GM12878 (cell line): ENCODE results near the gene STRIP2. TPM values are rescaled to one million over a fixed set of nuclear protein-coding genes. Genes with fewer than 3 reads are reported as not detected.

ENCODE experiments used
- ATAC-seq: fragments of 200-7000 bp; cut with Tn5 transposase; 3 replicates; pipeline ENCODE4 v1.9.1; 2020; ENCODE audit warnings: mild to moderate bottlenecking, moderate library complexity
- BruUV-seq: library from RNA; stranded (reverse); fragments of 400-500 nt; replicated peaks from 2 replicates; lab custom pipeline; 2021; lab: Mats Ljungman, UMichigan
- CTCF ChIA-PET: fragments of 300-600 bp; sonication (Branson Sonifier 250); formaldehyde crosslinking; extraction: SDS; loops from one replicate; lab custom pipeline; 2021; ENCODE audit warnings: inconsistent platforms; lab: Yijun Ruan, JAX
- POLR2A ChIA-PET: fragments of 350-600 bp; formaldehyde crosslinking; extraction: SDS; loops from one replicate; lab custom pipeline; 2021; ENCODE audit warnings: inconsistent platforms; lab: Charles Lee
- RAD21 ChIA-PET: fragments of 300-600 bp; sonication (Branson Sonifier 250); formaldehyde crosslinking; loops from one replicate; lab custom pipeline; 2023; ENCODE audit warnings: antibody characterized with exemption; ENCODE audit not compliant: unreplicated experiment; lab: Charles Lee
- SMC1A ChIA-PET: fragments of 300-600 bp; sonication (Branson Sonifier 250); formaldehyde crosslinking; loops from one replicate; lab custom pipeline; 2023; ENCODE audit not compliant: unreplicated experiment, uncharacterized antibody; lab: Charles Lee
- DNase-seq: peaks from one replicate; pipeline ENCODE4 v3.0.0-alpha.2; 2011; ENCODE audit warnings: low read depth, low spot score
- FAIRE-seq: peaks from 3 replicates; lab custom pipeline; 2011; peaks lifted over from hg19 to GRCh38; lab: Jason Lieb, UNC
- H2AFZ ChIP-seq: 2 replicates; pipeline ENCODE4 v1.6.0; 2011; ENCODE audit warnings: low read depth, low read length, control low read depth; ENCODE audit not compliant: control insufficient read depth
- H3K27ac ChIP-seq: 2 replicates; pipeline ENCODE4 v1.5.1; 2011; ENCODE audit warnings: control low read depth; ENCODE audit not compliant: control insufficient read depth, insufficient read depth
- H3K27me3 ChIP-seq, 2 experiments: replicated peaks in 1 of 2; 2 replicates each; pipeline versions ENCODE4 v1.6.0 to v1.6.1; 2011; ENCODE audit warnings: low read length in 1 of 2; ENCODE audit not compliant: control insufficient read depth in 2 of 2, insufficient read depth in 2 of 2
- H3K36me3 ChIP-seq, 2 experiments: 2 replicates each; pipeline ENCODE4 v1.5.1; 2011; ENCODE audit warnings: low read length in 1 of 2; ENCODE audit not compliant: control insufficient read depth in 2 of 2, insufficient read depth in 2 of 2
- H3K4me1 ChIP-seq: 2 replicates; pipeline ENCODE4 v1.6.1; 2011; ENCODE audit warnings: mild to moderate bottlenecking, low read length, moderate library complexity, mixed read lengths; ENCODE audit not compliant: control insufficient read depth, insufficient read depth
- H3K4me2 ChIP-seq: 2 replicates; pipeline ENCODE4 v1.6.0; 2011; ENCODE audit warnings: control low read depth; ENCODE audit not compliant: control insufficient read depth, insufficient read depth
- H3K4me3 ChIP-seq: fragments of 200-600 bp; sonication (generic); 2 replicates; pipeline ENCODE4 v1.5.1; 2016
- H3K79me2 ChIP-seq: 2 replicates; pipeline ENCODE4 v1.6.0; 2011; ENCODE audit warnings: low read length; ENCODE audit not compliant: control insufficient read depth, insufficient read depth
- H3K9ac ChIP-seq: 2 replicates; pipeline ENCODE4 v1.8.0; 2011; ENCODE audit warnings: low read length, control low read depth, mixed read lengths; ENCODE audit not compliant: control insufficient read depth, insufficient read depth
- H3K9me3 ChIP-seq: replicated peaks from 3 replicates; pipeline ENCODE4 v1.5.1; 2011; ENCODE audit warnings: mild to moderate bottlenecking, low read length; ENCODE audit not compliant: control insufficient read depth, insufficient read depth
- H4K20me1 ChIP-seq: 2 replicates; pipeline ENCODE4 v1.6.0; 2011; ENCODE audit not compliant: control insufficient read depth, insufficient read depth
- CBX5 ChIP-seq: sonication (generic); IDR thresholded peaks from 2 replicates; pipeline ENCODE4 v1.6.1; 2016; ENCODE audit warnings: low read depth, moderate library complexity, mild to moderate bottlenecking, inconsistent platforms
- GABPA ChIP-seq: IDR thresholded peaks from 2 replicates; pipeline ENCODE4 v1.6.1; 2014; ENCODE audit warnings: antibody characterized with exemption, low read depth, mild to moderate bottlenecking, inconsistent platforms
- GATAD2B ChIP-seq: fragments of 450-650 bp; conservative IDR thresholded peaks from 2 replicates; pipeline ENCODE4 v1.6.1; 2017; ENCODE audit warnings: low read depth, mild to moderate bottlenecking, moderate library complexity
- IRF3 ChIP-seq: fragments of 450-650 bp; IDR thresholded peaks from 2 replicates; pipeline ENCODE4 v1.6.1; 2014; ENCODE audit warnings: mild to moderate bottlenecking
- KLF5 ChIP-seq: fragments of 450-650 bp; IDR thresholded peaks from 2 replicates; pipeline ENCODE4 v1.6.1; 2014; ENCODE audit warnings: mild to moderate bottlenecking; ENCODE audit not compliant: partially characterized antibody
- MYC ChIP-seq: IDR thresholded peaks from 2 replicates; pipeline ENCODE4 v1.6.1; 2011; ENCODE audit warnings: mild to moderate bottlenecking, low read length, moderate library complexity, inconsistent platforms; ENCODE audit not compliant: insufficient read depth, insufficient replicate concordance, insufficient read length, severe bottlenecking
- POLR2AphosphoS2 ChIP-seq: IDR thresholded peaks from 2 replicates; pipeline ENCODE4 v1.6.1; 2011; ENCODE audit warnings: low read depth, mild to moderate bottlenecking, low read length, improper control_type of control experiment, moderate library complexity
- STAT1 ChIP-seq: fragments of 450-650 bp; conservative IDR thresholded peaks from 2 replicates; pipeline ENCODE4 v1.6.1; 2014; ENCODE audit warnings: antibody characterized with exemption, mild to moderate bottlenecking
- TARDBP ChIP-seq: IDR thresholded peaks from 2 replicates; pipeline ENCODE4 v1.6.1; 2016; ENCODE audit warnings: borderline replicate concordance
- USF2 ChIP-seq: IDR thresholded peaks from 2 replicates; pipeline ENCODE4 v1.6.1; 2011; ENCODE audit warnings: low read depth, low read length, improper control_type of control experiment, borderline replicate concordance
- WRNIP1 ChIP-seq: IDR thresholded peaks from 2 replicates; pipeline ENCODE4 v1.6.1; 2011; ENCODE audit warnings: low read depth, low read length, improper control_type of control experiment, borderline replicate concordance
- YY1 ChIP-seq: IDR thresholded peaks from 2 replicates; pipeline ENCODE4 v1.6.1; 2011; ENCODE audit warnings: low read depth, mild to moderate bottlenecking, low read length
- ZNF24 ChIP-seq: fragments of 450-650 bp; IDR thresholded peaks from 2 replicates; pipeline ENCODE4 v1.6.1; 2017; ENCODE audit warnings: antibody characterized with exemption, mild to moderate bottlenecking
- ZNF622 ChIP-seq: fragments of 450-650 bp; IDR thresholded peaks from 2 replicates; pipeline ENCODE4 v1.6.1; 2017; ENCODE audit warnings: mild to moderate bottlenecking, inconsistent platforms
- WGBS: methylation state at CpG from one replicate; pipeline ENCODE4 v1.1.6; 2016; ENCODE audit warnings: low lambda C conversion rate; ENCODE audit not compliant: insufficient replicate concordance, insufficient coverage; ENCODE audit errors: missing lambda C conversion rate; 5-methylcytosine and 5-hydroxymethylcytosine counted together
- in situ Hi-C: fragments of 300-500 bp; cut with MboI; formaldehyde crosslinking; loops from 9 replicates; pipeline ENCODE4 v1.14.3; 2018; ENCODE audit warnings: mixed read lengths
- intact Hi-C: fragments of 100-400 bp; cut with micrococcal nuclease; formaldehyde crosslinking; loops from one replicate; pipeline ENCODE4 v1.14.2; 2022; ENCODE audit not compliant: unreplicated experiment
- polyA plus RNA-seq, 11 experiments: library from polyadenylated mRNA; depleted of rRNA in 4 of 11; unstranded in 6 of 11; stranded (reverse) in 5 of 11; fragments of >200 nt; fragmentation: Nextera tagmentation in 4 of 11; fragmentation: Illumina TruSeq in 1 of 11; extraction: Ambion mirVana in 4 of 11; extraction: Trizol in 1 of 11; gene quantifications; 1 replicate in 1 of 11; 2 replicates in 10 of 11; pipeline versions ENCODE4 v1.2.1 to v1.2.3, GENCODE V29; 2011 to 2016; ENCODE audit warnings: inconsistent platforms in 2 of 11, missing spikeins in 2 of 11, low read depth in 1 of 11
- total RNA-seq, 4 experiments: library from RNA; depleted of rRNA in 3 of 4; stranded (reverse); fragments of >200 nt in 3 of 4; fragmentation: Illumina TruSeq in 1 of 4; extraction: Trizol in 1 of 4; gene quantifications; 2 replicates each; pipeline versions ENCODE4 v1.2.1 to v1.2.3, GENCODE V29; 2013 to 2021
- TF ChIP-seq, protein P1 (sequence below): fragments of 450-650 bp; formaldehyde crosslinking; IDR thresholded peaks from 2 replicates; pipeline ENCODE4 v1.4.0; 2022; ENCODE audit warnings: mild to moderate bottlenecking, moderate library complexity

The STRIP2 gene
- total and polyA plus RNA-seq, 10 of the 15 experiments (the other 5 are each of a cell fraction or from before 2014, with no cell fraction given) = 0.48 to 5.8 (median 1.8) TPM

- TF ChIP-seq, protein P1, sequence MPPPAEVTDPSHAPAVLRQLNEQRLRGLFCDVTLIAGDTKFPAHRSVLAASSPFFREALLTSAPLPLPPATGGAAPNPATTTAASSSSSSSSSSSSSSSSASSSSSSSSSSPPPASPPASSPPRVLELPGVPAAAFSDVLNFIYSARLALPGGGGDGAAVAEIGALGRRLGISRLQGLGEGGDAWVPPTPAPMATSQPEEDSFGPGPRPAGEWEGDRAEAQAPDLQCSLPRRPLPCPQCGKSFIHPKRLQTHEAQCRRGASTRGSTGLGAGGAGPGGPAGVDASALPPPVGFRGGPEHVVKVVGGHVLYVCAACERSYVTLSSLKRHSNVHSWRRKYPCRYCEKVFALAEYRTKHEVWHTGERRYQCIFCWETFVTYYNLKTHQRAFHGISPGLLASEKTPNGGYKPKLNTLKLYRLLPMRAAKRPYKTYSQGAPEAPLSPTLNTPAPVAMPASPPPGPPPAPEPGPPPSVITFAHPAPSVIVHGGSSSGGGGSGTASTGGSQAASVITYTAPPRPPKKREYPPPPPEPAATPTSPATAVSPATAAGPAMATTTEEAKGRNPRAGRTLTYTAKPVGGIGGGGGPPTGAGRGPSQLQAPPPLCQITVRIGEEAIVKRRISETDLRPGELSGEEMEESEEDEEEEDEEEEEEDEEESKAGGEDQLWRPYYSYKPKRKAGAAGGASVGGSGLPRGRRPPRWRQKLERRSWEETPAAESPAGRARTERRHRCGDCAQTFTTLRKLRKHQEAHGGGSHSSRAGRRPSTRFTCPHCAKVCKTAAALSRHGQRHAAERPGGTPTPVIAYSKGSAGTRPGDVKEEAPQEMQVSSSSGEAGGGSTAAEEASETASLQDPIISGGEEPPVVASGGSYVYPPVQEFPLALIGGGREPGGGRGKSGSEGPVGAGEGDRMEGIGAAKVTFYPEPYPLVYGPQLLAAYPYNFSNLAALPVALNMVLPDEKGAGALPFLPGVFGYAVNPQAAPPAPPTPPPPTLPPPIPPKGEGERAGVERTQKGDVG (CRISPR knock-in tag) = no peak
These were observed 11.5 kb upstream of the STRIP2 start (continued) for GRCh38 chr7:129422727-129423126.

GRCh38 chr7:129423700-129424410 lies 10.4 kb upstream of the STRIP2 start:
- CTCF ChIA-PET = interaction anchor here (0.9 to 2.0 kb wide), 6 partner anchors 10 to 81 kb away, joined by 3 to 7 read pairs (median 4); partner anchors contain the start of gene STRIP2
- H3K4me2 ChIP-seq = no peak overlapping the region
- no peak overlapping the region for H3K9ac ChIP-seq
- ATAC-seq (no peak), DNase-seq (no peak), FAIRE-seq (no peak)
- in situ Hi-C loops (no loop called here), intact Hi-C loops (no loop called here)
- no peak overlapping the region for H2AFZ ChIP-seq
- H3K4me1 ChIP-seq = no peaks in the 10 kb centered on the region
- BruUV-seq = no TSS peak
- POLR2A ChIA-PET = interaction anchor here (1.0 to 1.6 kb wide), 2 partner anchors 10 to 56 kb away, joined by 3 read pairs; partner anchors contain the start of gene STRIP2
- no peak overlapping the region for H3K27ac ChIP-seq
- no peak overlapping the region for H3K4me3 ChIP-seq
- no peaks in the 10 kb centered on the region for H4K20me1 ChIP-seq
- H3K27me3 ChIP-seq = no peaks in the 10 kb centered on the region
- SMC1A ChIA-PET = interaction anchor here (1.4 kb wide), 1 partner anchor 21 kb away, joined by 3 read pairs; no protein-coding TSS in a partner anchor
- no peaks in the 10 kb centered on the region for H3K36me3 ChIP-seq
- H3K79me2 ChIP-seq = no peaks in the 10 kb centered on the region
- RAD21 ChIA-PET = no interaction called here
- 100% methylated on average over 2 of the region's 2 CpGs for WGBS
- H3K9me3 ChIP-seq = no peaks in the 10 kb centered on the region
- TF ChIP-seq IRF3 (no peak), WRNIP1 (no peak), ZNF622 (no peak), TARDBP (no peak), GATAD2B (no peak), USF2 (no peak), ZNF24 (no peak), YY1 (no peak), MYC (no peak), POLR2AphosphoS2 (no peak), CBX5 (no peak), STAT1 (no peak), GABPA (no peak), KLF5 (no peak)
